ENCODE measurements around the gene NEUROG1. TPM values are rescaled to one million over a fixed set of nuclear protein-coding genes. Genes with fewer than 3 reads are reported as not detected.

The NEUROG1 gene
- total RNA-seq, 1 experiment from 2014 or later: not detected

DNA sequence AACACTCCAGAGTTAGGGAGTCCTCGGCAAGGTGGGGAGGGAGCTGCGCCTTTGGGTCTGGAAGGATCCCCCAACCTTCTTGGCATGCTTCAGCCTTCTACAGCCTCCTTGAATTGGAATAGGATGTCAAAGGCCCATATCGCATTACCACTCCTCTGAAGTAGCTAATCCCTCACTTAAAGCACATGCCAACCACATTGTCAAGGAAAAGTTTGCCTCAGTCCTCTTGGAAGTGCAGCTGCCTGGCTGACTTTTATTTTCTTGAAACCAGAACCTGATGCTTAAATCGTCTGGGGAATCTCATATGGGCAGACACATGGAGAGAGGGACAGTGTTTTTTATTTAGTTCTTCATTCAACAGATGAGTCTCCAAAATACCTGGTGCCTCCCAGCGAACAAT lies 28.6 kb upstream of the NEUROG1 start:
- DNase-seq (ENCODE audit: low spot score): no peak

DNA sequence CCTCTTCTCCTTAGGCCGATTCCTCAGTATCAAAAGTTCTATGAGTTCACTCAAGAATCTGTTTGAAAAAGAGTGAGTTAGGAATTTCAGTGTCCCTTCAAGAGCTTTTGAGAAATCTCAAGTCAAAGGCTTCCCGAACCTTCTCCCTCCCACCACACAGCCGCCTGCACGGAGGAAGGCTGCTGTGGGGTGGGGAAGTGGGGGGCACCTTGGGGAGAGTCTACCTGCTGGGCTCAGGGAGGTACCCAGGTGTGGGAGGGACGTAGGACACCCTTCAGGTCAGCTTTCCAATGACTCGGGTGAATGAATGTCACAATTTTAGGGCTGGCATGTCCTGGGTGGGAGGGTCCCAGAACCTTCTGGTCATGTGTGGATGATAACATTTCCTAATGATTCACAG lies 25.5 kb upstream of the NEUROG1 start:
- DNase-seq (ENCODE audit: low spot score): no peak

- DNase-seq (ENCODE audit: low spot score): peak; percentile 84
Observed at GRCh38 chr5:135560858-135561257, 25.1 kb upstream of the NEUROG1 start.

DNA sequence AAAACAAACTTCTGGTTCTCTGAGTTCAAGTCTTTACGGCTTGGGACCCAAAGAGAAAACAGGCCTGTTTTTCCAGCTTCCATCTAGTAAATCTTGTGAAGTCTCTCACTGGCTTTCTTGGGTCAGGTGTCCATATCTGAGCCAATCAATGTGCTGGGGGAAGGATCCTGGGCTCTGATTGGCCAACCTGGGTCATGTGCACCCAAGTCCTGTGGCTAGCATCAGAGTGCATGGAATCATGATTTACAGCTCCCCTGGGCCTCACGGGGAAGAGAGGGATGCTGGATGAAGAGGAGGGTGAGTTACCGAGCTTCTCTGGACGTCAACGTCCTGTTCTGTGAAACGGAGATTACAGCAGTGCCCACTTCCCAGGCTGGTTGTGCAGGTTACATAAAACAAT lies 23.6 kb upstream of the NEUROG1 start:
- DNase-seq (ENCODE audit: low spot score): peak; percentile 46

DNA sequence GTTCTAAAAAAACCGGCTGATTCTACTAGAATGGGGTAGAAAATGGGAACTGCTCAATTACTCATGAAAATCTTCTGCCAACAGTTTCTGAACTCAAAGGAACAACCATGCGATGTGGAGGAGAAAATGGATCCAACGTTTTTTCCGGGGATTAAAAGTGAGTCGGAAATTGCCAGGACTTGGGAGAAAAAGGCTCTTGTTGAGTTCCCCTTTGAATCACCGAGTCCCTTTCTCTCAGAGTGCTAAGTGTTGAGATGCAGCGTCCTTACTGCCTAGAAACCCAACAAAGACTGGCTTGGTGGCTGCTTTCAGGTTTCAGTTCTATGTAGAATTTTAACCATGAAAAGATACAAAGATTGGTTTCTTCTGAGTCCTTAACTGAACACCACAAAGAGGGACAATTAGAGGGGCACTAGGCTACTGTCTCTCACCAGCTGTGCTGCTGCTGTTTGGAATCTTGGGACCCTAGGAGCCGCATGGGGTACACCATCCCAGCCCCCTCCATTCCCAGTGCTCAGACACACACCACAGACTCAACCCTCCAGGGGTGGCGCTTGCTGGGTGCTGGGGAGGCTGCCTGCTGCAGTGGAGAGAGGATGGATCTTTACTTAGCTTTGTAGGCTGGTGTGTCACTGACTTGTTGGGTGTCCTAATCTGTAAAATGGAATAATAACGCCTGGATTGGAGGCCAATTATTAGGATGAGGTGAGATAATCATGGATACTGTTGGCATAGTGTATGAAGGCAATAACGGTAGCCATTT lies 21.5 kb upstream of the NEUROG1 start:
- DNase-seq (ENCODE audit: low spot score): no peak

DNA sequence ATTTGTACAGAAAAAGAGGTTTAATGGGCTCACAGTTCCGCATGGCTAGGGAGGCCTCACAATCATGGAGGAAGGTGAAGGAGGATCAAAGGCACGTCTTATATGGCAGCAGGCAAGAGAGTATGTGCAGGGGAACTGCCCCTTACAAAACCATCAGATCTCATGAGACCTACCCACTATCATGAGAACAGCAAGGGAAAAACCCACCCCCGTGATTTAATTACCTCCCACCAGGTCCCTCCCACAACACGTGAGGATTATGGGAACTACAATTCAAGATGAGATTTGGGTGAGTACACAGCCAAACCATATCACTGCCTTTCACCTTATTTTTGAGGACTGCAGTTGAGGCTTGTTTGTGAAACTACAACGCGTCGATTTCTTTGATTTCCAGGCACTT lies 20.9 kb upstream of the NEUROG1 start:
- DNase-seq (ENCODE audit: low spot score): no peak

DNA sequence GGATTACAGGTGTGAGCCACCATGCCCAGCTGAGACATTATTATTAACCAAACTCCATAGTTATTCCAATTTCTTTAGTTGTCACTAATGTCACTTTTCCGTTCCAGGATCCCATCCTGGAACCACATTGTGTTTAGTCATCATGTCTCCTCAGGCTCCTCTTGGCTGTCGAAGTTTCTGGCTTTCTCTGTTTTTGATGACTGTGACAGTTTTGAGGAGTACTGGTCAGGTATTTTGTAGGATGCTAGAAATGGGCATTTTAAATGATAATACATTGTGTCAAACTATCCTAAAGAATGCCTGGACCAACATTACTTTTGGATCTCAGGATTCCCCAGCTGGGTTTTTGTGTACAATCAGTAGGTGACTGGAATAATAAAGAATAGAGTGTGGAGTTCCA lies 19.8 kb upstream of the NEUROG1 start:
- no peak for DNase-seq (ENCODE audit: low spot score)

DNA sequence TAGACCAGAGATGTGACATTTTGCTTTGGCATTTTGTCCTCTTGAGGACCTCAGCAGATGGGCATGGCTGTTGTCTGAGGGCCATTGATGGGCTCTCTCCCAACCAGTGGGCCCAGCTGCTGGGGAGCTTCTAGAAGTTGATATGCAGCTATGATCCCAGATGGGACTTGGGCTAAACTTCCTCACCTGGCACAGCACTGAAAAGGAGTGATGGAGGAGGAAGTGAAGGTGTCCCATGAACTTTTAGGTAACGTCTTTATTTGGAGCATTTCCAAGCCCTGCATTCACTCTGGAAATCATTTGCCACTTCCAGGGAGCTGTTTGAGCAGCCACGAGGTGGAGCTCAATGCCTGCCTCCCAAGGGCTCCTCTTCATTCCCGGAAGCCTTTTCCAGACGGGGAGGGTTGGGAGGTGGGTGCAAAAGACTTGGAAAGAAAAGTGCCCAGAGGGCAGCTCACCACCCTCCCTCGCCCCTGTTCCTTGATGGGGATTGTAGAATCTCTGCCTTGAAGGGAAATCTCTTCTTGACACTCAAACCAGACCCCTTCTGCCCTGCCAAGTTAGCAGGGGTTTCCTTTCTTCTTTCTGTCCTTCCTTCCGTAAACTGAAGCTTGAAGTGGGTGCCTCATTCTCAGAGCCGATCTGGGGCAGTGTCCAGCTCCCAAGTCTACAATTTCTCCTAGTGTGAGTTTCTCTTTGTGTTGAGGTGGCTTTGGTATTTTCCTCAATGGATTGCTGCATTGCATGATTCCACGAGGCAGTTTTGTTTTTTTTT lies 18.1 kb upstream of the NEUROG1 start:
- peak; percentile 54 for DNase-seq (ENCODE audit: low spot score)

GRCh38 chr5:135551593-135552447 lies 16.1 kb upstream of the NEUROG1 start:
- peak; percentile 63 for DNase-seq (ENCODE audit: low spot score)

GRCh38 chr5:135549413-135549812 lies 13.6 kb upstream of the NEUROG1 start:
- DNase-seq (ENCODE audit: low spot score): no peak

DNA sequence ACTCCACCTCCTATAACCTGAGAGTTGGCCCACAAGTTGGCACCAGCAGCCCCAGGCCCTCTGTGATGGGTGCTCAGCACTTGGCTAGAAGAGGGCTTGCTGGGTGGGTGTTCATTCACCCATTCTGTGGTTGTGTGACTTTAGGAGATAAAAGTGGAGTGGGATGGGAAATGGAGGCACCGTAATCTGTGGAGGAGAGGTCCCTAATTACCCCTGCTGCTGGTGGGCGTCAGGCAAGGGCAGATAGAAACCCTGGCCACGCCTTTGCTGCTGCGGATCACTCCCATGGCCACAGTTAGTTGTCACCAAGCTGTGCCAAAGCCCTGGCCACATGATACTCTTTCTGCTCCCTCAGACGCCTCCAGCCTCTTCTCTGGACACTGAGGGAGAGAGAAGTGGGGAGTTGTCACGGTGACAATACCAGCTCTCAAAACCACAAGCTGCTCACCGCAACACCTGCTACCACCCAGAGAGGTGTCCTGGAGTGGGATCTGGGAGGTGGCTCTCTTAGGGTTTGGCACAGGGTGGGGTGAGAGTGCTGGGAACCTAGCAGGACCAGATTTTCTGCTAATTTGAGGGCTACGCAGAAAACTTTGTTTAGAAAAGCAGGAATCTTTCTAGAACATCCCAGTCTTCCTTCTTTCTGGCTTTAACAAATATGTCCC lies 12.0 kb upstream of the NEUROG1 start:
- no peak for DNase-seq (ENCODE audit: low spot score)

GRCh38 chr5:135546912-135547311 lies 11.1 kb upstream of the NEUROG1 start:
- no peak for DNase-seq (ENCODE audit: low spot score)

DNA sequence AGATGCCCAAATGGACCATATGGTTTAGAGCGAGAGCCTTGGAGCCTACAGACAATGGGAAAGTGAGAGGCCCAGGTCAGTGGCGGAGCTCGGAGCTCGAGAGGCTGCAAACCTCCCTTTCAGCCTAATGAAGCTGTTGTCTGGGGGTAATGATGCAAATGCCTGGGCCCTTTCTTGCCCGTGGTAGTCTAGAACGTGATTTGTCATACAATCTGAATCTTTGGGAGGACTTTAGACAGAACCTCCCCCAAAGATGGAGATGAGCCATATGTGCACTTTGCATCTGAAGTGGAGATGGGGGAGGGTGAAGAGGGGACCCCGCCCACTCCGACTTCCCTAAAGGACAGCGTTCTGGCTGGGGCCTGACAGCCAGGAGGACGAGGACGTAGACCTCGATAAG lies 10.3 kb upstream of the NEUROG1 start:
- no peak for DNase-seq (ENCODE audit: low spot score)

DNA sequence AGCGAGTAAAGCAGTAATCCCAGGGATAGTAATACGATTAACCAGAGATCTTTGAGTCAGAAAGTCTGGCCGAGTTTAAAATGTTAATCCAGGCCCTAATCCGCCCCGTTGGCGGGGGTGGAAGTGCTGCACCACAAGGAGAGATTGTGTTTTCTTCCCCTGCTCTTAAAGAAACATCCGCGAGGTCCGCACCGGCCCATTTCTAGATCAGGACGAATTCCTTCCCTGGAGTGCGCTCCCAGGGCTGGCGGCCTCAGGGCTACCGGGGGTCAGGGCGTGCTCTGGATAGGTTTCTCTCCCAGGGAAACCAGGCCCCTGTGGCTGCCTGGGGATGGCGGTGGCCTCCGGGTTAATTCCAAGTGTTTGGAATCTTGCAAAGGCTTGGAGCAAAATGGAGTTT lies 9.3 kb upstream of the NEUROG1 start:
- no peak for DNase-seq (ENCODE audit: low spot score)

DNA sequence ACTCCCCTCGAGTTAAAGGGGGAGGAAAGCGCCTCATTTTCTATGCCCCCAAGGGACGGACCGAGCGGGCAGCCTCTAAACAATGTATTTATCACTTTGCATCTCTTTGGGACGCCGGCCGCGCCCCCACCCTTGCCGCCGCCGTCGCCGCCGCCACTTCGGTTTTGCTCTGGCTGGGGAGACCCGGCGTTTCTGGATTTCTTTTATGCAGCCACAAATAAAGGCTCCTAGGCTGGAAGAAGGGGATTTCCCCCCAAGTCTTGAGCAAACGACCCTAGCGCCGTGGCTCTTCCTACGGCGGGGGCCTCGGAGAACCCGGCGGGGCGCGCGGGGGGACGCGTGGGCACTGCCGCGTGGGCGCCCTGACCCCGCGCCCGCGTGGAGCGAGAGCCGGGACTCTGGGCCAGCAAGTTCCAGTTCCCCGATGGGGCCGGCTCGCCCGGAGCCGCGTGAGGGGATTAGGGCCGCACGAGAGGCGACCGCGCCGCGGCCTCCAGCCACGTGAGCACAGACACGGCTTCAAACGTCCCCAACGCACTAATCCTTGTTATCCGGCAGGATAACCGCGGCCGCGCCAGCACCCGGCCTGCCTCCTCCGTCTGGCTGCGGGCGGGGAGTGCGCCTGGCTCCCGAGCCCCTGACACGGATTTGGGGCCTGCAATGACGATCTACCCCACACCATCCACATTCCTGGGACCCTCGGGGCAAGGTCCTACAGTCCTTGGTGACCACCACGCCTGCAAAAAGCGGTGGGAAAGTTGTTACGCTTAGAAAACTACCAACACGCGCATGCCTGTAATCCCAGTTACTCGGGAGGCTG lies 7.9 kb upstream of the NEUROG1 start:
- no peak for DNase-seq (ENCODE audit: low spot score)

- no peak for DNase-seq (ENCODE audit: low spot score)
Observed at GRCh38 chr5:135543001-135543484, 7.3 kb upstream of the NEUROG1 start.

- DNase-seq (ENCODE audit: low spot score): no peak
Observed at GRCh38 chr5:135541807-135542502, 6.2 kb upstream of the NEUROG1 start.

GRCh38 chr5:135539430-135540005 lies 3.8 kb upstream of the NEUROG1 start:
- DNase-seq (ENCODE audit: low spot score): no peak

DNA sequence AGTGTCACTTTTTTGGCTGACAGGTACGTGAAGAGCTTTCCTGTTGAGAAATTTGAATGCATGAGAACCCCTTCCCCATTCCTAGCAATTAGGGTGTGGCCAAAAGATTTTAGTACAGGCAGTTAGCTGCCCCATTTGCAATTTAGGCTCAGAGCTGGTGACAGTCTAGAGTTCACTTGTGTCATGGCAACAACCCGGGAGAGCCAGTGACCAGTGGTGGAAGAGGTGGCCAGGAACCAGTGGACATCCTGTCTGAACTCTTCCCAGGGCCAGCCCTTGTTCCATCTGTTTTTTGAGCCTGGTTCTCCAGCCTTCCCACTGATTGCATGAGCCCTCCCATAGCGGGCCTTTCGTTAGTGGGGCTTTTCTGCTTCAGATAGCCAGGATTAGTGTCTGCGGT lies 2.5 kb upstream of the NEUROG1 start:
- DNase-seq (ENCODE audit: low spot score): no peak

GRCh38 chr5:135537745-135538144 lies 2.0 kb upstream of the NEUROG1 start:
- DNase-seq (ENCODE audit: low spot score): no peak
